ENCODE measurements around the gene MYORG. TPM values are rescaled to one million over a fixed set of nuclear protein-coding genes. Genes with fewer than 3 reads are reported as not detected.

The MYORG gene
- 1.4 and 1.5 TPM in 2 replicates for total RNA-seq

GRCh38 chr9:34376596-34377403 is at the start of gene MYORG:
MYORG (minus strand) TSS chr9:34376898; CDS start chr9:34372943, 3,955 bp downstream.

GRCh38 chr9:34328987-34329832 is 47.5 kb downstream of the MYORG start, which contains the start of the genes KIF24 and NUDT2:
KIF24 (minus strand) TSS chr9:34329268; CDS start chr9:34311346, 17,922 bp downstream.
NUDT2 (plus strand) TSS chr9:34329569; CDS start chr9:34339040, 9,471 bp downstream.

Other genes starting within 250 kb of the MYORG start
- 27.9 and 31.8 TPM in 2 replicates for gene UBAP1, start 197.9 kb downstream of the MYORG start, total RNA-seq
- 0.85 and 2.7 TPM in 2 replicates for gene KIF24, start 47.6 kb downstream of the MYORG start, total RNA-seq
- gene NUDT2, start 47.3 kb downstream of the MYORG start, total RNA-seq, result 27.9 and 42.4 TPM in 2 replicates
- gene FAM219A, start 81.7 kb upstream of the MYORG start, total RNA-seq, result 8.6 and 9.3 TPM in 2 replicates
- gene DNAI1, start 81.9 kb upstream of the MYORG start, total RNA-seq, result 0.28 TPM in 1 of 2 replicates, not detected in the other
- 0.28 TPM in 1 of 2 replicates, not detected in the other for gene ENHO, start 146.1 kb upstream of the MYORG start, total RNA-seq
- gene CNTFR, start 212.8 kb upstream of the MYORG start, total RNA-seq, result not detected in 2 replicates
- 22.8 and 25.7 TPM in 2 replicates for gene RPP25L, start 235.2 kb upstream of the MYORG start, total RNA-seq
- 79.2 and 166 TPM in 2 replicates for gene DCTN3, start 243.6 kb upstream of the MYORG start, total RNA-seq